Neural cell (in vitro differentiated cells): ENCODE results near the gene RGS19. TPM values are rescaled to one million over a fixed set of nuclear protein-coding genes. Genes with fewer than 3 reads are reported as not detected.

Experiments used
- H2AFZ ChIP-seq: fragments of 200-600, 300-800 bp; sonication (generic), shearing (Covaris generic); 2 replicates; pipeline ENCODE4 v1.6.0; 2014; ENCODE audit warnings: low read depth, mild to moderate bottlenecking, antibody characterized with exemption, low read length, moderate library complexity
- H3F3A ChIP-seq: fragments of 200-600 bp; shearing (Covaris generic); 2 replicates; pipeline ENCODE4 v1.6.1; 2016; ENCODE audit warnings: mild to moderate bottlenecking, moderate library complexity, mixed read lengths, antibody characterized with exemption, low read length; ENCODE audit not compliant: insufficient read depth, poor library complexity, severe bottlenecking
- H3K27ac ChIP-seq: fragments of 200-600, 300-800 bp; sonication (generic), shearing (Covaris generic); 2 replicates; pipeline ENCODE4 v1.5.1; 2014; ENCODE audit warnings: mild to moderate bottlenecking, low read length, moderate library complexity
- H3K27me3 ChIP-seq: fragments of 300-800, 200-600 bp; sonication (generic), shearing (Covaris generic); 2 replicates; pipeline ENCODE4 v1.6.0; 2014; ENCODE audit warnings: mild to moderate bottlenecking, low read depth, low read length, moderate library complexity; ENCODE audit not compliant: insufficient read depth
- H3K36me3 ChIP-seq: fragments of 300-800, 200-600 bp; sonication (generic), shearing (Covaris generic); 2 replicates; pipeline ENCODE4 v1.5.1; 2014; ENCODE audit warnings: mild to moderate bottlenecking, antibody characterized with exemption, low read length, moderate library complexity; ENCODE audit not compliant: insufficient read depth
- H3K4me2 ChIP-seq: fragments of 300-800, 200-600 bp; sonication (generic), shearing (Covaris generic); 2 replicates; pipeline ENCODE4 v1.6.0; 2014; ENCODE audit warnings: mild to moderate bottlenecking, low read length
- H3K4me3 ChIP-seq: fragments of 300-800, 200-600 bp; sonication (generic), shearing (Covaris generic); 2 replicates; pipeline ENCODE4 v1.5.1; 2014; ENCODE audit warnings: mild to moderate bottlenecking, low read length, moderate library complexity
- H3K79me2 ChIP-seq: fragments of 200-600 bp; shearing (Covaris generic); replicated peaks from 2 replicates; pipeline ENCODE4 v1.6.0; 2014; ENCODE audit warnings: mild to moderate bottlenecking, low read length, moderate library complexity; ENCODE audit not compliant: insufficient read depth
- H3K9ac ChIP-seq: fragments of 300-800, 200-600 bp; sonication (generic), shearing (Covaris generic); 2 replicates; pipeline ENCODE4 v1.6.1; 2016; ENCODE audit warnings: mild to moderate bottlenecking, low read length, mixed read lengths
- H3K9me2 ChIP-seq: fragments of 200-600 bp; shearing (Covaris generic); 2 replicates; pipeline ENCODE4 v1.6.1; 2016; ENCODE audit warnings: mild to moderate bottlenecking, low read length, mixed read lengths; ENCODE audit not compliant: insufficient read depth
- H3K9me3 ChIP-seq: fragments of 200-600, 300-800 bp; sonication (generic), shearing (Covaris generic); 2 replicates; pipeline ENCODE4 v1.6.1; 2016; ENCODE audit warnings: mild to moderate bottlenecking, mixed run types, low read length, moderate library complexity, mixed read lengths
- H4K20me1 ChIP-seq: fragments of 200-600 bp; shearing (Covaris generic); 2 replicates; pipeline ENCODE4 v1.6.1; 2016; ENCODE audit warnings: mild to moderate bottlenecking, mixed run types; ENCODE audit not compliant: insufficient read depth
- EP300 ChIP-seq: fragments of 450-650 bp; conservative IDR thresholded peaks from 2 replicates; pipeline ENCODE4 v1.6.1; 2014; ENCODE audit warnings: antibody characterized with exemption, mild to moderate bottlenecking, moderate library complexity; ENCODE audit not compliant: poor library complexity, severe bottlenecking
- EZH2 ChIP-seq: fragments of 200-600, 300-800 bp; shearing (Covaris generic), sonication (generic); IDR thresholded peaks from 2 replicates; pipeline ENCODE4 v1.6.1; 2014; ENCODE audit warnings: antibody characterized with exemption, low read length, borderline replicate concordance, mild to moderate bottlenecking; ENCODE audit not compliant: insufficient read depth, poor library complexity, severe bottlenecking
- MXI1 ChIP-seq: fragments of 450-650 bp; conservative IDR thresholded peaks from 2 replicates; pipeline ENCODE4 v1.6.1; 2014; ENCODE audit warnings: antibody characterized with exemption, mild to moderate bottlenecking; ENCODE audit not compliant: poor library complexity, severe bottlenecking
- POLR2AphosphoS5 ChIP-seq: IDR thresholded peaks from 2 replicates; pipeline ENCODE4 v1.6.1; 2012
- RAD21 ChIP-seq: fragments of 450-650 bp; conservative IDR thresholded peaks from 2 replicates; pipeline ENCODE4 v1.6.1; 2014; ENCODE audit warnings: antibody characterized with exemption, mild to moderate bottlenecking, moderate library complexity
- SMC3 ChIP-seq: fragments of 450-650 bp; conservative IDR thresholded peaks from 2 replicates; pipeline ENCODE4 v1.6.1; 2014; ENCODE audit warnings: antibody characterized with exemption, mild to moderate bottlenecking, moderate library complexity; ENCODE audit not compliant: poor library complexity
- TAF1 ChIP-seq: IDR thresholded peaks from 2 replicates; pipeline ENCODE4 v1.6.1; 2012; ENCODE audit warnings: low read depth
- polyA plus RNA-seq: library from polyadenylated mRNA; depleted of rRNA; stranded (reverse); fragments of >200 nt; gene quantifications from 2 replicates; pipeline ENCODE4 v1.2.3, GENCODE V29; 2014
- TF ChIP-seq, protein P1 (sequence below): fragments of 450-650 bp; IDR thresholded peaks from 2 replicates; pipeline ENCODE4 v1.5.1; 2014; ENCODE audit warnings: antibody characterized with exemption, mild to moderate bottlenecking, moderate library complexity; ENCODE audit not compliant: poor library complexity, severe bottlenecking
- TF ChIP-seq, protein P2 (sequence below): IDR thresholded peaks from 2 replicates; pipeline ENCODE4 v1.6.1; 2012; ENCODE audit warnings: borderline replicate concordance

The RGS19 gene
- polyA plus RNA-seq, 1 donor from 2014 or later, result 3.4 TPM

DNA sequence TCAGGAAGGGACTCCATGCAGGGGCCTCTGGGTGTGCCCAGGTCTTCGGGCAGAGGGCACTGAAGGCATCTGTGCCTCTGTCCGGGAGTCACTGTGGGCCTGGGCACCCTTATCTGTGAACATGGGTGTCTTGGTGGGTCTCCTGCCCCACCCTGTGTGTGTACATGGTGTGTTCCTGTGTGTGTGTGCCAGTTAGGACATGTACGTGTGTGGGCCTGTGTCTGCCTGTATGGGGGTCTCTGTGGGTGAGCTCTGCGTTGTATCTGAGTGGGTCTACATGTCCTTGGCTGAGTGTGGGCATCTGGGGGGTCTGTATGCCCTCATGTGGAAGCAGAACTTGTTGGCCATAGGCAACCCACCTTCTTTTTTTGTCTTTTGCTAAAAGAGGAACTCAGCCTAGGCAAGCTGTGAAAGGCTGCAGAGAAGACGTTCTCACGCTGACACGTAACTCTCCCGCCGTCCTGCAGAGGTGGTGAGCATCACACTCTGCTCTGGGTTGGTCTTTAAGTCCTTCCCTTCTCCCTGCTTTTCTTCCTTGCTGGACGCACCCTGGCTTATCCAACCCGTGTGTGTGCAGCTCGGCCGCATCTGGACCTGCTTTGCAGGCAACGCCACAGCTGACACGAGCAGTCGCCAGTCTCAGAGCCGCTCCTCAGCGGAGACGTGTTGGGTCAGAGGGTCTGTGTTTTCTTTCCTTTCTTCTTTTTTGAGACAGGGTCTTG lies 28.6 kb upstream of the RGS19 start:
- H3K4me2 ChIP-seq, result no peak overlapping the region
- no peak overlapping the region for H2AFZ ChIP-seq
- no peak for TF ChIP-seq EP300
- no peak for TF ChIP-seq POLR2AphosphoS5
- TF ChIP-seq MXI1, result no peak
- TF ChIP-seq, protein P1, sequence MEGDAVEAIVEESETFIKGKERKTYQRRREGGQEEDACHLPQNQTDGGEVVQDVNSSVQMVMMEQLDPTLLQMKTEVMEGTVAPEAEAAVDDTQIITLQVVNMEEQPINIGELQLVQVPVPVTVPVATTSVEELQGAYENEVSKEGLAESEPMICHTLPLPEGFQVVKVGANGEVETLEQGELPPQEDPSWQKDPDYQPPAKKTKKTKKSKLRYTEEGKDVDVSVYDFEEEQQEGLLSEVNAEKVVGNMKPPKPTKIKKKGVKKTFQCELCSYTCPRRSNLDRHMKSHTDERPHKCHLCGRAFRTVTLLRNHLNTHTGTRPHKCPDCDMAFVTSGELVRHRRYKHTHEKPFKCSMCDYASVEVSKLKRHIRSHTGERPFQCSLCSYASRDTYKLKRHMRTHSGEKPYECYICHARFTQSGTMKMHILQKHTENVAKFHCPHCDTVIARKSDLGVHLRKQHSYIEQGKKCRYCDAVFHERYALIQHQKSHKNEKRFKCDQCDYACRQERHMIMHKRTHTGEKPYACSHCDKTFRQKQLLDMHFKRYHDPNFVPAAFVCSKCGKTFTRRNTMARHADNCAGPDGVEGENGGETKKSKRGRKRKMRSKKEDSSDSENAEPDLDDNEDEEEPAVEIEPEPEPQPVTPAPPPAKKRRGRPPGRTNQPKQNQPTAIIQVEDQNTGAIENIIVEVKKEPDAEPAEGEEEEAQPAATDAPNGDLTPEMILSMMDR, result no peak
- no peak for TF ChIP-seq RAD21
- no peak for TF ChIP-seq TAF1
- TF ChIP-seq EZH2, result no peak
- TF ChIP-seq SMC3, result no peak
- TF ChIP-seq, protein P2, sequence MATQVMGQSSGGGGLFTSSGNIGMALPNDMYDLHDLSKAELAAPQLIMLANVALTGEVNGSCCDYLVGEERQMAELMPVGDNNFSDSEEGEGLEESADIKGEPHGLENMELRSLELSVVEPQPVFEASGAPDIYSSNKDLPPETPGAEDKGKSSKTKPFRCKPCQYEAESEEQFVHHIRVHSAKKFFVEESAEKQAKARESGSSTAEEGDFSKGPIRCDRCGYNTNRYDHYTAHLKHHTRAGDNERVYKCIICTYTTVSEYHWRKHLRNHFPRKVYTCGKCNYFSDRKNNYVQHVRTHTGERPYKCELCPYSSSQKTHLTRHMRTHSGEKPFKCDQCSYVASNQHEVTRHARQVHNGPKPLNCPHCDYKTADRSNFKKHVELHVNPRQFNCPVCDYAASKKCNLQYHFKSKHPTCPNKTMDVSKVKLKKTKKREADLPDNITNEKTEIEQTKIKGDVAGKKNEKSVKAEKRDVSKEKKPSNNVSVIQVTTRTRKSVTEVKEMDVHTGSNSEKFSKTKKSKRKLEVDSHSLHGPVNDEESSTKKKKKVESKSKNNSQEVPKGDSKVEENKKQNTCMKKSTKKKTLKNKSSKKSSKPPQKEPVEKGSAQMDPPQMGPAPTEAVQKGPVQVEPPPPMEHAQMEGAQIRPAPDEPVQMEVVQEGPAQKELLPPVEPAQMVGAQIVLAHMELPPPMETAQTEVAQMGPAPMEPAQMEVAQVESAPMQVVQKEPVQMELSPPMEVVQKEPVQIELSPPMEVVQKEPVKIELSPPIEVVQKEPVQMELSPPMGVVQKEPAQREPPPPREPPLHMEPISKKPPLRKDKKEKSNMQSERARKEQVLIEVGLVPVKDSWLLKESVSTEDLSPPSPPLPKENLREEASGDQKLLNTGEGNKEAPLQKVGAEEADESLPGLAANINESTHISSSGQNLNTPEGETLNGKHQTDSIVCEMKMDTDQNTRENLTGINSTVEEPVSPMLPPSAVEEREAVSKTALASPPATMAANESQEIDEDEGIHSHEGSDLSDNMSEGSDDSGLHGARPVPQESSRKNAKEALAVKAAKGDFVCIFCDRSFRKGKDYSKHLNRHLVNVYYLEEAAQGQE, result no peak
- no peaks in the 10 kb centered on the region for H3K36me3 ChIP-seq
- H3K27ac ChIP-seq, result no peak overlapping the region
- H3K79me2 ChIP-seq, result no peaks in the 10 kb centered on the region
- no peaks in the 10 kb centered on the region for H3K9me3 ChIP-seq
- H3K4me3 ChIP-seq, result no peak overlapping the region
- no peaks in the 10 kb centered on the region for H3F3A ChIP-seq
- no peaks in the 10 kb centered on the region for H4K20me1 ChIP-seq
- H3K9ac ChIP-seq, result no peak overlapping the region
- no peaks in the 10 kb centered on the region for H3K27me3 ChIP-seq
- no peaks in the 10 kb centered on the region for H3K9me2 ChIP-seq

DNA sequence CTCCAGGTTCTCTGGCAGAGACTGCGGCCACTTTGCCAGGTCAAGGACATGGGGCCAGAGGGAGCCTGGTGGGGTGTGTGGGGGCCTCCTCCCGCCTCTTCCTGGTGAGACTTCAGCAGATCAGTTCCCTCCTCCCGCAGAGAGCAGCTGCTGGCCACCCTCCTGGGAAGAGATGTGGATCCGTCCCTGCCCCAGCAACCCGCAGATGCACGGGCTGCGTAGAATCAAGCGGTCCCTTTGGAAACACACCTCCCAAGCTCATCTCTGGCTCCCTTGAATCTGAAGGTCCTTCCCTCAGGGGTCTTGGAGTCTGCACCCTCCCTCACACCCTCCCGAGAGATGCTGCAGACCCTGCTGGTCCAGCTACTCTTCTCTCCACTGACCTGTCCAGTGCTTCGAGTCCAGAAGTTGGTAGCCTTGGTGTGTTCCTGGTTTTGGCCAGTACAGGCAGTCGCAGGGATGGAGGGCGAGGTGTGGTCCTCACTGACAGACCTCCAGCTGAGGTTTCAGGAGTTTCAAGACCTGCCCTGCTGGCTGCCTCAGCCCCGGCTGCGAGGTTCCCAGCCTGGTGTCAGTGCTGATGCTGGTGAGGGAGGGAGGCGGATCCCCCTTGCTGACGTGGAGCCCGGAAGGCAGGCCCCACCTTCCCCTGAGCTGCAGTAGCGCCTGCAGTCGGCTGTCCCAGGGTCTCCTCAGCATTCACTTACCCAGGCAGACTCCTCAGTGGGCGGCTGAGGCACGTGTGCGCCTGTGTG lies 27.8 kb upstream of the RGS19 start, which contains the start of gene NPBWR2:
Gene NPBWR2 (minus strand): TSS at position 585 of the 755 bp plus-strand sequence. CDS start 734 bp downstream, outside the sequence.
- Histone ChIP-seq H3K9ac (no peak within 1 kb of the TSS), H4K20me1 (no peaks in the 10 kb centered on the region), H3K4me3 (no peak within 1 kb of the TSS), H3K9me3 (no peaks in the 10 kb centered on the region), H2AFZ (no peak within 1 kb of the TSS), H3F3A (no peaks in the 10 kb centered on the region), H3K79me2 (no peaks in the 10 kb centered on the region), H3K4me2 (no peak within 1 kb of the TSS), H3K27ac (no peak within 1 kb of the TSS), H3K27me3 (no peaks in the 10 kb centered on the region), H3K9me2 (no peaks in the 10 kb centered on the region), H3K36me3 (no peaks in the 10 kb centered on the region)
- TF ChIP-seq, protein P2, result no peak
- TF ChIP-seq, protein P1, result no peak
- TF ChIP-seq MXI1 (no peak), EP300 (no peak), POLR2AphosphoS5 (no peak), EZH2 (no peak), TAF1 (no peak), RAD21 (no peak), SMC3 (no peak)
